Fibroblast of skin of scalp (primary cell): ENCODE measurements around the gene PRKAB1.
A peak's percentile ranks its signal among the peaks of the same experiment; 100 is the strongest.

Source experiments
- DNase-seq: peaks from one replicate; pipeline ENCODE4 v3.0.0-alpha.2; 2013

The PRKAB1 gene

DNA sequence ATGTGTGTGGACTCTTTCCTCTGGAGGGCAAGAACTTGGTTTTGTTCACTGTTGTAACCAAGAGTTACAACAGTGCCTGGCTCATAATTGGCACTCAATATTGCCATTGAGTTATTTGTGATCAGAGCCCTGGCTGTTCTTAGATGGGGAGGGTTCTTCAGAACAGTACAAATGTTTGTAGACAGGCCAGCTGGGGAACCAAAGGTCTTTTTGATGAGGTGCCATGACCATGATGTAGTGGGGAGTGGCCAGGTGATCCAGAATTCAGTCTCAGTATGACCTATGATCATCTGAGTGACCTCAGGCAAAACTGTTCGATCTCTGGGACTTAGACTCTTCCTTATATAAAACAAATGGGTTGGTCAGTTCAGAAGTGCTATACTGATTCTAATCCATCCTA is 3.3 kb upstream of the PRKAB1 start:
- no peak for DNase-seq

DNA sequence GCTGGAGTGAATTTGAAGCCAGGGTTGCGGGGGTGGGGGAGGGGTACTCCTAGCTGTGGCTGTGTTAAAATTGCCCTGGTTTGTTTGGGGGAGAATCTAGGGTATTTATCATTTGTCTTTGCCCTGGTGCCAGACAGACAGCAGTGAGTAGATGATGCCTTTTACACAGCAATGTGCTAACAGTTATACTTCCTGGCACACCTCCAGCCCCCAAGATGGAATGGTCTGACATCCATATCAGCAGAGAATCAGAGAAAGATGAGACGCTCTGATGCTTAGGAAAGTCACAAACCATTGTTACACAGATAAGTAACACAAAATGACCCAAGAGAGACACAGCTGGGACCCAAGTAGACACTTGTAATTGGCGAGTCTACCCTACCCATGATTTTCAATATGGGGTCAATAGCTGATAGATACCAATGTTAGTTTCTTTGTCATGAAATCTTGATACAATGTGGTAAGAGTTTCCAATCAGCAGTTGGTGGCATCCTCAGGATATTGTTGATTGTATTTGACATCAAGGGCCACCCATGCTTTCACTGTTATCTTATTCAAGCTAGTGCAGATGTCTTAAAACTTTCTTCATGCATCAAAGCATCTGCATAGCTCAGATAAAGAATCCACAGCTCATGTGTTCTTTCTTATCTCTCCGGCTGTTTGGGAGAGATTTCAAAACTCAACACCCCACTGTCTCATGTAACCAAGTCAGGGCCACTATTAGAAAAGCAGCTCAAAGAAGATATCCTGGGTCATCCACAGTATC is 2.6 kb upstream of the PRKAB1 start:
- no peak for DNase-seq

DNA sequence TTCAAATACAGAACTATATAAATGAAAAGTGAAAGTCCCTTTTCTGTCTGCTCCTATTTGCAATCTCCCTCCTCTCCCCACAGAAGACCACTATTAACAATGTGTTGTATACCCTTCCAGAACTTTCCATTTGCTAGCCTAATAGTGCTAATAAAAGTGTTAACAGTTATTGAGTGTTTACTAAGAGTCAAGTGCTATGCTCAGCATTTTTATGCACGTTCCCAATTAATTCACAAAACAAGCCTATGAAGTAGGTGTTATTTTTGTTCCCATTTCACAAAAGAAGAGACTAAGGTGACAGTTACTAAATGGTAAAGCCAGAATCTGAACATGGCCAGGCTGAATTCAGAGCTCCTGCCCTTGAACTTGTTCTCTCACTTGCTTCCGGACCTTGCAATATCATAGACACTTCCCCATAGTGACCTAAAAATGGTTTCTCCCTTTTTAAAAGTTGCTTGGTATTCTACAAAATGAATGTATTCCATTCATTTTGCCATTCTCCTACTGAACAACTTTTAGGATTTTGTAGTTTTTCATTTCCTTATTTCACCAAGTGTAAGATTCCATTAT is 1.6 kb upstream of the PRKAB1 start:
- DNase-seq, result no peak

DNA sequence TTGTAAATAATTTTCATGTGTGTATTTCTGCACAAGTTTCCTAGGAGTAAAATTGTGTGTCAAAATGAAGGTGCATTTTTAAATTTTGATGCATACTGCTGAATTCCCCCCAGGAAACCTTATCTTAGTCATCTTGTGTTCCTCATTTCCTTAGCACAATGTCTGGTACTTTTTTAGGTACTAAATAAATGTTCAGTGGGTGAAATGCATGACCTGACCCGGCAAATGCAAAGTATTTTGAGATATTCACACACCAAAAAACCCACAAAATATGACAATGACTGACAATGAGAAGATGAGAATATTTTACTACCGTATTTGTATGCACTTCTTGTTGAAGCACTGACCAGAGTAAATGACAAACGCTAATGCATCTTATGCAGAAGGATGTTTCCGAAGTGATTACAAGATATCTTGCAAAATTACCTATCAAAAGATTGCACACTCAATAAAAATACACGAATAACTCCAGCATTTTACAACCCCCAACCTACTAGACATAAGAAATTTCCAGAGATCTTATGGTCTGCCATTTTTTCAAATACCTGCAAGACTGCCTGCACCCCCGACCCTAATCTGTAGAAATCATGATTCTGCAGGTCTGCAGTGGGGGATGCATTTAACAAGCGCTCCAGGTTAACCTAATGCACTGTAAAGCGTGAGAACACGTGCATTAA is 895 bp upstream of the PRKAB1 start:
- DNase-seq, result no peak

DNA sequence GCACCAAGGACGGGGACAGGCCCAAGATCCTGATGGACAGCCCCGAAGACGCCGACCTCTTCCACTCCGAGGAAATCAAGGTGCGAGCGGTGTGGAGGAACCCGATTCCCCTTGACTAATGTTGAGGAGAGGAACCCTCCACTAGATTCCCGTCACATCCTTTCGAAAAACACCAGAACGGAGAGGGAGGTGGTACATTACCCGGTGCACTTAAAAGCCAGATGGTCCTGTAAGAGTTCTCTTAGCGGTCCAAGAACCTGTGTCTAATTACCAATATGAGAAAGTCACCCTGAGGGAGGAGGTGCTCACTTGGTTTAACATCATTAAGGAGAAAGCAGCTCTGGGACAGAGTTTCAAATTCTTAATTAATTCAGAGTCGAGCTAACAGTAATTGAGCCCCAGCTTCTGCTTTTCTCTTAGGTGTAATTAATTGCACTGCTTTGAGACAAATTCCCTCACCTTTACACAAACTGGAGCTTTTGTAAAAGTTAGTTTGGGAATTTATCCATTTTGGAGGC is 450 bp downstream of the PRKAB1 start:
- no peak for DNase-seq

DNA sequence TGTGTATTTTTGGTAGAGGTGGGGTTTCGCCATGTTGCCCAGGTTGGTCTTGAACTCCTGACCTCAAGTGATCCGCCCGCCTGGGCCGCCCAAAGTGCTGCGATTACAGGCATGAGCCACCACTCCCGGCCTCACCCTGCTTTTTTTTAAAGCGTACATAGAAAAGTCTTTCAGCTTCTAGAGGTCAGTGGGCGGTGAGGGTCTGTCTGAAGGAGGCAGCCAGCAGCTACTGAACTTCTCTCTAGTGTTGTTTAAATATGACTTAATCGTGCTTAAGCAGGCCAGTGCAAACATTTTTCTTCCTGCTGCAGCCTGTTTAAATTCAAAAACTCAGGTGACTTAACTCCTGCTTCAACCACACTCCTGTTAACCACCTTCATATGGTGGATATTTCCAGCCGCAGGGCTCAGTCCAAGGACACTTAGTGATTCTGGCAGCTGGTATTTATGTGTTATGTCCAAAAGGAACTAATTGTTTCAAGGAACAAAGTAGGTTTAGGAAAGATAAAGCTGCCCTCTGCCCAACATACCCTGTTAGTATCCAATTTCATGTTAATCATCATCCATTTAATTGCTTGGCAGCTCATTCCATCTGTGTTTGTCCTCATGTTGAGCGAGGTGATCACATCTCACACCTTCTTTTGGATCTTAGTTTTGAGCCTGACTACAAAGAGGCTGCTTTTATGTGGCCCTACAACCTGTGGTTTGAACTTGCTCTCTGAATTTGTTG is 2.0 kb downstream of the PRKAB1 start:
- no peak for DNase-seq

DNA sequence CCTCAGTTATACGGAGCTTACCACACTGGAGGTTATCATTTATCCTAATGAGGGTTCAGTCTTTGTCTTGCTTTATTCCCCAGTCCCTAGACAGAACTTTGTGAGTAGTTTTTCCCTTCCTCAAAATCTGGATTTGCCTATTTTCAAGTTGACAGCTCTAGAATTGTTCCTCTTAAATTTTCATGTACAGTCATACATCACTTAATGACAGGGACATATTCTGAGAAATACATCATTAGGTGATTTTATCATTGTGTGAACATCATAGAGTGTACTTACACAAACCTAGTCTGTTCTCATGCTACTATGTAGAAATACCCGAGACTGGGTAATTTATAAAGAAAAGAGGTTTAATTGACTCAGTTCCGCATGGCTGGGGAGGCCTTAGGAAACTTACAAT is 3.1 kb downstream of the PRKAB1 start:
- no peak for DNase-seq

DNA sequence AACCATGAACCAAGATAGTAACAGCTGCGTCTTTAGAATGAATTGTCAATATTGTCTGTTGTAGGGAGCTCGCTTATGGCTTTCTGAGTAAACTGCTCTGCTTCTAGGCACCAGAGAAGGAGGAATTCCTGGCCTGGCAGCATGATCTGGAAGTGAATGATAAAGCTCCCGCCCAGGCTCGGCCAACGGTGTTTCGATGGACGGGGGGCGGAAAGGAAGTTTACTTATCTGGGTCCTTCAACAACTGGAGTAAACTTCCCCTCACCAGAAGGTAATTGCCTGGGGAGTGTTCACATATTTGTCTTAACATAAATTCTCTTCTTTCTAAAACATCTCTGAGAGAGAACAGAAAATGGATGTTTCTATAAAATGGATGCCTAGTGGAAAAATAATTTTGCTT is 4.3 kb downstream of the PRKAB1 start:
- DNase-seq, result no peak

DNA sequence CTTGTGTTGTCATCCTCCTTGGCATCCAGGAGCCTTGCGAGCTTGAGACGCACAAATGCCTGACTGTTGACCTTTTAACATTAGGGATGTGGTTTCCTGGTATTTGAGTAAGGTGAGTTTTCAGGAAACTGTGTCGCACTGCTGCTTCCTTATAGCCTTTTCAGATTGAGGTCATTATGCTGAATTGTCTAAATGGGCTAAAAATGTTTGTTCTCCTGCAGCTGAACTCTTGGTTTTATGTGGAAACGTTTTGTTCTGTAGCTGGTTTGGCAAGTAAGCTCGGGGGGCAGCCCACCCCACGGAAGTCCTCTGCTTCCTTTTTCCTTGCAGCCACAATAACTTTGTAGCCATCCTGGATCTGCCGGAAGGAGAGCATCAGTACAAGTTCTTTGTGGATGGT is 5.7 kb downstream of the PRKAB1 start:
- DNase-seq, result no peak

DNA sequence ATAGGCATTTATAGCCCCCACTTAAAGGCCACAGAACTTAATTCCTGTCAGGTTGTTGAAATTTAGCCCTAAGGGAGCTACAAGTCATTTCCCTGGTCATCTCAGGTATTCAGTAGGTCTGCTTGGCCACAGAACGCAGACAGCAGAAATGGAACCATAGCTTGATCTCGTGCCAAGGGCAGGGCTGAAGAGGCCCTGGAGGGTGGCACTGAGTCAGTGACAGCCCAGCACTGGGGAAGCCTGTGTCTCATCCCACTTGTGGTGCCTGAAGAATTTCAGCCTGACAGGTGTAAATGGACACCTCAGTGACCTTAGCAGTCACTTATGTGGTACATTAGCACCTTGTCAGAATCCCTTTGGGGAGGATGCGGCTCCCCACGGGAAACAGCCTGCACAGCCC is 6.6 kb downstream of the PRKAB1 start:
- no peak for DNase-seq

DNA sequence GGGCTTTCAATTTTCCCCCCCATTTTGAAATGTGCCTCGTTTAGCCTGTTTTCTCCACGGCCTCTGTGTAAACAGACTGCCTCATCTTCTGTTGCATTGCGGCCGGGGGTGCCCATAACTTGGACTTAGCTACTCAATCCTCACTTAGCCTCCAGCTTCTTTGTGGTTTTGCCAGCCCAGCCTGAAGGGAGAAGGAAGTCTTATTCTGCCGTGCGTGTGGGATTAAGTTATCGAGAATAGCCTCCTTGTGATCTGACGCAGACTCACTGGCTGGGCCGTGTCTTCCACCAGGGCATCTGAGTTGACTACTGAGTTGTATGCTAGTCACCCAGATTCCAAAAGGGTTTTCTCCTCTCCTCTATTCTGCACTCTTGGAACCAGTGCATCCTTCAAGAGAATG is 8.1 kb downstream of the PRKAB1 start:
- DNase-seq, result no peak

DNA sequence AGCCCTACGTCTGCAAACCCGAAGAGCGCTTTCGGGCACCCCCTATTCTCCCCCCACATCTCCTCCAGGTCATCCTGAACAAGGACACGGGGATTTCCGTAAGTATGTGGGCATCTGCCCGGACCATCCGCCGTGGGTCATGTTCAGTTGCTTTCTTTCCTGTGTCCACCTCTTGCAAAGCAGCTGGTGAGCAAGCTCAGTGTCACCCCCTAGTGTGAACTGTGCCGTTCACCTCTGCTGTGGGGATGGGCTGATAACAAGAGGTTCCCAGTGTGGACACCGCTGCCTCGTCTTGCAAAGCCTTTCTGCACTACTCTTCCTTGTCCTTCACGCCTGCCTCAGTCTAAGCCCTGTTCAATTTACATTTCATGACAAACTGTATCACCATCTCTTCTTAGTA is 8.6 kb downstream of the PRKAB1 start:
- no peak for DNase-seq

DNA sequence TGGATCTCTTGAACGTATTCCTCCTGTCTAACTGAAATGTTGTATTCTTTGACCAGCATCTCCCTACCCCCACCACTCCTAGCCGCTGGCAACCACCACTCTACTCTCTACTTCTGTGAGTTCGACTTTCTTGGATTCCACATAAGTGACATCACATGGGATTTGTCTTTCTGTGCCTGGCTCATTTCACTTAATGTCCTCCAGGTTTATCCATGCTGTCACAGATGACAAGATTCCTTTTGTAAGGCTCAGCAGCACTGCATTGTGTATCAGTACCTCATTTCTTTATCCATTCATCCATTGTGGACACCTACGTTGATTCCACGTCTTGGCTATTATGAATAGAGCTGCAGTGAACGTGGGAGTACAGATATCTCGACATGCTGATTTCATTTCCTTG is 10.5 kb downstream of the PRKAB1 start:
- no peak for DNase-seq

DNA sequence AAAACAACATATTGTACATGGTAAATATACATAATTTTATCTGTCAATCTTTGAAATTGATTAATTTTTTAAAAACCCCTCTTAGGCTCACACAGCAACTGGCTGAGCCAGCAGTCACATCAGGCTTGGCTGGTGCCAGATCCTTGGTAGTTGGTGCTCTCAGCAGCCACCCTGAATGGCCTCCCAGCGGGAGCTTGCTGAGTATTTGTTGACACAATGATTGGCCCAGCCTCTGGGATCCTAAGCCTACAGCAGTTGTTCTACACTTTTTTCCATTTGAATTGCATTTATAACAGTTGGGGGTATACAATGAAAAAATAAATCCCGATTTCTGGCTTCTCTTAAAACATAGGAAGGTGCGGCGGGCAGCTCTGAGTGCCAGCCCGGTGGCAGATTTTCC is 11.1 kb downstream of the PRKAB1 start:
- no peak for DNase-seq

DNA sequence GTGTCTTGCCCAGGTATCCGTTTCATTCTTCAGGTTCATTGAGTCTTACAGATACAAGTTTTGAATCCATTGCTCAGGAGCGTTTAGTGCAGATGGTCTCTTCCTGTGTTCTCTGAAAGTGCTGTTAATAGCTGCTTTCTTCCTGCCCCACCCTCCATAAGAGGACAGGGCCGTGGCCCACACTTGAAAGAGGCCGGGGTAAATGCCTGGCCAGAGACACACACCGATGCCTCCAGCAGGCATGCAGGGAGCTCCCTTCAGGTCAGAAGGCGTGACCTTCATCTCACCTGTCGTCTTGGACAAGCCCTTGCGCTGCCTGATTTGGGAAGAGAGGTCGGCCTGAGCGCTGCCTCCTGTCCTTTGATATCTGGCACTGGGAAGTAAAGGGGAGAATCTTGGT is 11.6 kb downstream of the PRKAB1 start:
- no peak for DNase-seq

DNA sequence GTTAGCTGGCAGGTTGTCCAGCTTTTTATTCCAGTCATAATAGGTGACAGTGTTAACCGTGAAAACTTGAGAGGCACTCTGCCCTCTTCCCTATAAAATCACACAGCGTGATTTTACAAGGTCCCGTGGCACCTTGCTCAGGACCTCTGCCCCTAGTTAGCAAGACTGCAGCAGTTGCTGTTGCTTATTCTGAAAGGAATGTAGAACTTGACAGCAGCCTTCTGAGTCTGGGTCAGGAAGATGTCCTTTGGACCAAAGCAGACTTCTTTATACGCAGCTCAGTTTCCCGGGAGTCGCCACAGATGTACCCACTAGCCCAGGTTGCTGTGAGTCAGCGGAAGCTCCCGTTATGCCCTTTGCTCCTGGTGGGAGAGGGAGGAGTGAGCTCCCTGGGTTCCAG is 13.2 kb downstream of the PRKAB1 start:
- DNase-seq, result no peak

DNA sequence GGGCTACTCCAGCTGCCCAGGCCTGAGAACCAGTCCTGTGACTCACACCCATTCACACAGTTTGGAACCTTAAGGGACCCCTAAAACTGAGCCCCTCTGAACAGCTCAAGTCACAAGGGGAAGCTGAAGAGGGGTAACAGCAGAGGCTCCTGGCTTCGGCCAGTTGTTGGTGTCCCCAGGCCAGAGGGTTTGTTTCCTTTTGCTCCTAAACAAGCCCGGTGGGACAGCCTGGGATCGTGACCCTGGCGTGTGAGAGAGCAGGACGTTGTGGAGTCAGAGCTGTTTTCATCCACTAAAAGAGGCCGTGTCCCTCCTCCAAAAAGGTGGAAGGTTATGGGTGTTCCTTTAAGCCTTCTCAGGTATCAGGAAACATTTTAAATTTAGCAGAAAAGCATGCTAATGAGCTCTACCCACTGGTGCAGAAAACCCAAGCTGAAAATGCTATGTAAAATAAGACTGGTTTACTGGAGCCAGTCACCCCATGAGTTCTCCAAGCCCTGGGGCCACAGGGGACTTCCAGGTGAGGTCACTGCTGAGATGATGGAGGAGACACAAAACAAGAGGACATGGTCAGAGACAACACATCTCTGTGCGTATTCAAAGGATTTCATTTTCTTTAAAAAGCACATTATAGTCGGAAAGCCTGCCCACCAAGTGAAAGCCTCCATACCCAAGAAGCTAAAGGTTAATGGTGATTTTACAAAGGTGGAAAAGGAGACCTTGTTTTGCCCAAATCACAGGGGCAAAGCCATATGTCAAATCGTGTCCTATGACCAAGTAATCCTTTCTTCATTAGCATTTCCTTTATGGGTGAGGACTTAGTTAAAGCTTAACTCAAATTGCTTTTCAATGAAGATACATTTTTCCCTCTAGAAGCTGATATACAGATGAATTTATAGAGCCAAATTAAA is 14.1 kb downstream of the PRKAB1 start:
- DNase-seq, result no peak

DNA sequence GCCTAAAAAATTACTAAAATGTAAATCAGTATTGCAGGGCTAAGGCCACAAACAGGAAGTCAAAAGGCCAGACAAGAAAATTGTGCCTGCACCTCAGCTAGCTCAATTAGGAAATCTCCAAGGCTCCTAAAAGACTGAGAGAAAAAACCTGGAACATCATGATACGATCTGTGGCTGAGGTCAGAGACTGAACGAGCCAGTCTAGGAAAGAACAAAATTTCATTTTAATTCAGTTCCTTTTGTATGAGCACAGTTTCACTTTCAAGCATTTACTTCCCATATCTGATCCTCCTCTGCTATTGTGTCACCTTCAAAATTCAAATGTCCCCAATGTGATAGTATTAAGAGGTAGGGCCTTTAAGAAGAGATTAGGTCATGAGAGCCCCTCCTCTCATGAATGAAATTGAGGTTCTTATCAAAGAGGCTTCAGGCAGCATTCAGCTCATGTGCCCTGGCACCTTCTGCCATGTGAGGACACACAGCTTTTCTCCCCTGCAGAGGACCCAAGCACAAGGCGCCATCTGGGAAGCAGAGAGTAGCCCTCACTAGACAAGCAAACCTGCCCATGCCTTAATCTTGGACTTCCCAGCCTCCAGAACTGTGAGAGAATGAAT is 14.8 kb downstream of the PRKAB1 start:
- no peak for DNase-seq

DNA sequence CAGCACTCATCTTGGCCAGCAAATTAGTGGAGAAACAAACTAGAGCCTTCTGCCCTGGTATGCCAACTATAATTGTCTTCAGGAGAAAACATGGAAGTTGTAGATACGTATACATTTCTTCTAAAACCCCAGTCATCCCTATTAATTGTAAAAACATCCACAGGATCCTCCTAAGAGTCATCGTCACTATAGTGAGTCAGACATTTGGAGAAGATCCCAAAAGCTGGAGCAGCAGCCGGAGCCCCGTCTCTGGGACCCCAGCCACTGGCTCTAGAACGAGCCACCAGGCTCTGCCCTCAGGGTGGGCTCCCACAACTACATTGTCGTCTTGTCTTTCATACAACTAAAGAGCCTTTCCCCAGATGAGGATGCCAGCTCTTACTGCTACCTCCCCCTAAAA is 15.5 kb downstream of the PRKAB1 start:
- peak; percentile 55 for DNase-seq

DNA sequence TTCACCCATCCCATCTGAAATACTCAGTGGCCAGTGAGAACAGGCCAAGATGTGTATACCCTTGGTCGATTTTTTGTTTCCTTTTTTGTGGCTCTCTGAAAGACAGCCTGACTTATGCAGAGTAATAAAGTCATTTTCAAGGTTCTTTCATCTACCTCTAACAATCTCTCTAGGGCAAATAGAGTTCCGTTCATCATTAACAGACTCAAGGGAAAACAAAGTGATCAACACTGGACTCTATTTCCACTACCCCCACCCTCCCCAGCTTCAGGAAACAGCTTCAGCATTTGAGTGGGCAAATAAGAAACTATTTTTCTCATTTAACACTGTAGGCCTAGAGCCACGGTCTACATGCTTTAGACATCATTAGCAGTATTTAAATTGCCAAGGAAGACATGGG is 15.9 kb downstream of the PRKAB1 start:
- DNase-seq, result no peak

DNA sequence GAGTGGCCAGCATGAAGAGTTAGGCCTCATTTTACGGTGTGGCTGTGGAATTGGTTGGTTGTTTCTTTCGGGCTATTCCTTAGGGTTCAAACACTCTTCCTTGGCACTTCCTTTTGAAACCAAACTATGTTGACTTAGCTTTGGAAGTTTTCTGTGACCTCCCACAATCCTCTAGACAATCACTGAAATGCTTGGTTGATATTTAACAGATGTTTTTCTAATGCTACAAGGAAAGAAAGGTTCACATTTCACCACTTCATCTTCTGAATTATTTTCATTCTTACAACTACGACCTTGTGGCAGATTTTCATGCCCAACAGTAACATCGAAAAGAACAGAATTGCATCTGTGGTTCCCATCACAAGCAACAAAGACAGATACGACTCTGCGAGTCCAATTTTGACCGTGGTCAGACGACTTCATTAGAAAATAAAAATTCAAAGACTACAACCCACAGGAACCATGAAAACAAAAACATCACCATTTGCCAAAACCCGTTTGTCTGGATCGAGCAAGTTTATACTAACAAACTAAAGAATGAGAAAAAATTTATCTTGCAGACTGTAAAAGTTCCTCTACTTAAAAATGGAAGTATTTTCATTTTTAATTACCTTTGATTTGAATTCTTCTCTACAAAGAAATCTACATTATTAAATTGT is 16.9 kb downstream of the PRKAB1 start:
- peak; percentile 35 for DNase-seq
